ENCODE data around the gene OPRM1.

The OPRM1 gene

DNA sequence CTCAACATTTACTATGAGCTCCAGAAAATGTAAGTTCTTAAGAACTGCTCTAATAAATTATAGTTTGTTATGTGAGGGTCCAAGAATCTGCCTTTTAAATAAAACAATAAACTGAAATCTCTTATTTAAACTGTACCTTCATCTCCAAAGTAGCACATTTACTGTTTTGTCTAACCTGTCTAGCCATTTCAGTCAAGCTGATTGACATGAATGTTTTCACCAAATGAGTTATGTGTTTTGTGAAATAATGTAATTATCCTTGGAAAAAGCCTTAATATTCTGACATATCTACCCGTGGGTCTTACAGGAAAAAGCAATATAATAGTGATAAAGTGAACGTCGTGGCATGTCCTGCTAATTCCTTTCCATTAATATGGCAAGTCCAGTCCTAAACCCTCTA is 57.8 kb downstream of the OPRM1 start:
- Histone ChIP-seq H3K27ac (no peak overlapping the region), H3K4me3 (no peak overlapping the region)
- TF ChIP-seq CTCF (IDR thresholded peaks at IDR 0.05), result no peak
- no peak for DNase-seq (ENCODE audit: low spot score)

GRCh38 chr6:154099211-154099610 is 60.2 kb downstream of the OPRM1 start:
- H3K4me3 ChIP-seq, result no peak overlapping the region
- no peak for TF ChIP-seq CTCF (IDR thresholded peaks at IDR 0.05)
- H3K27ac ChIP-seq, result no peak overlapping the region
- no peak for DNase-seq (ENCODE audit: low spot score)

DNA sequence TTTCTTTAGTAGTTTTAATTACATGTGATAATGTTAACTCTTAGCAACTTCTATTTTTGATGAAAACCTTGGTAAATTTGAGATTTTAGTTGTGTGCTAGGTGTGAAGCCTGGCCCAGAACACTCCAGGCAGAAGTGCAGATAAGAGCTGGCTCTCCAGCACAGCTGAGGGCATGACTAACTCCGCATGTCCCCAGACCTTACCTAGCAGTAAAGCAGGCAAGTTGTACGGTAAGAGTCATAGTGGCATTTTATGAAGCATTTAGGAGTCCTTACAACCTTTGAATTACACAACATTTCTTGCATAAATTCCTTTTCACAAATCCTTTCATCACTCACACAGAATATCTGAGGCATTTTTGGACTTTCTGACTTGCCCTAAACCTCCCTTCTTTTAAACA is 67.2 kb downstream of the OPRM1 start:
- Histone ChIP-seq H3K4me3 (no peak overlapping the region), H3K27ac (no peak overlapping the region)
- no peak for DNase-seq (ENCODE audit: low spot score)
- no peak for TF ChIP-seq CTCF (IDR thresholded peaks at IDR 0.05)

DNA sequence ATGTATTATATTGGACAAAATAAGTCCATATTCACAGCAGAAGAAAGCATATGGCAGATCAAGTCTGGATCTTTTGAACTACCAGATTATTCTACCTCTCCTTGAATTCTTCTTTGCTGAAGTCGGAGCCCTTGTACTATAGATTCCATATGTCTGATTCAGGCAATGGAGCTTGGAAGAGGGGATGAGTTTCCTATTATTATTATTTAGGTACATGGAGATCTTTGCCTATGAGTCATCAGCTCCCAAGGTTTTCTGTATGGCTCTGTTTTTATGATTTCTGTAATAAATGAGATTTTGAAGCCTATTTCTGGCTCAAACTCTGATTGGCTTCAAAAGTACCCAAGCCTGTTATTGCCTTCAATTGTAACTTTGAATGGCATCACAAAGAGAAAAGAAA is 72.0 kb downstream of the OPRM1 start:
- no peak for DNase-seq (ENCODE audit: low spot score)
- TF ChIP-seq CTCF (IDR thresholded peaks at IDR 0.05), result no peak
- H3K27ac ChIP-seq, result no peak overlapping the region
- no peak overlapping the region for H3K4me3 ChIP-seq

DNA sequence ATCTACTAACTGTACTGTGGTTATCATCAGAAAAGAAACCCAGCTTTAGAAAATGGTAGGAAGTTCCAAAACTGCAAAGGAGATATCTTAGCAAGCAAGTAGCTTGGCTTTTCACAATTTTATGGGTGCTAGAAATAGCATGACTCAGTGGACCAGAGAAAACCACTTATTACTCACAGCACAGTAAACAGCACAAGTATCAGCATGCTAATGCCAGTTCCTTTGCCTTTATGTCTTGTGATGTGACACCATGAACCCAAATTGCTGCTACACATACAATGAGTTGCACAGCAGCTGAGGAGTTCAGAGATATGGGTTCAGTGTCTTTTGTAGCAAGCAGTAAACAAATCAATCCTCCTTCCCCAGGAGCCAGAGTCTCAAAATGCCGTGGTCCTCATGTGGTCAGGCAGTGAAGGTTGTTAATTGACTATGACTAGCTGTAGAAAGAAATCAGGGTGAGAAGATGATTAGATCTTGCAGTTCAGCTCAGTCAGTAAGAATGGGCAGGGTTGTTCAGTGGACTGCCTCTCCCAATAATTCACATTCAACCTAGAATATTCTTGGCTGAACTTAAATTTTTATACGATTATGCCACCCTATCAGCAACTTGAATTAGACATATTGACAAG is 73.3 kb downstream of the OPRM1 start:
- DNase-seq (ENCODE audit: low spot score), result no peak
- H3K27ac ChIP-seq, result no peak overlapping the region
- H3K4me3 ChIP-seq, result no peak overlapping the region
- TF ChIP-seq CTCF (IDR thresholded peaks at IDR 0.05), result no peak

DNA sequence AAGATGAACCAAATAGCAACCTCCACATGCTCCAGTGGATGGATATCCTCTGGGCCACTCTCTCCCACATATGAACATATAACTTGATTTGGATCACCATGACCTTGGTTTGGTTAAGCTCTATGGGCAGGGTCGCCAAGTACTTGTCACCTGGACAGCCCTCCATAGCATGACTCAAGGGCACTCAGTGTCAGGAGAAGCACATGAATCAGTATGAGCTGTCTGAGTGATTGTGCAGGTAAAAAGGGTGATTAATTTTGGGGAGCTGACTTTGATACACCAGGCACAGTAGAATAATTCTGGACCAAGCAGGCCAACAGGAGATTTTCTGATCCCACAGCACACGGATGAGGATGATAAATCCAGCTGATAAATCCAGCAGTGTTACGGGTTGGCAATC is 74.4 kb downstream of the OPRM1 start:
- no peak overlapping the region for H3K27ac ChIP-seq
- TF ChIP-seq CTCF (IDR thresholded peaks at IDR 0.05), result no peak
- H3K4me3 ChIP-seq, result no peak overlapping the region
- DNase-seq (ENCODE audit: low spot score), result no peak

- no peak overlapping the region for H3K4me3 ChIP-seq
- H3K27ac ChIP-seq, result no peak overlapping the region
- DNase-seq (ENCODE audit: low spot score), result no peak
- no peak for TF ChIP-seq CTCF (IDR thresholded peaks at IDR 0.05)
Measured at GRCh38 chr6:154117485-154117884, 78.4 kb downstream of the OPRM1 start.
